Measurements from ENCODE around the gene NOVA1.

Gene NOVA1

DNA sequence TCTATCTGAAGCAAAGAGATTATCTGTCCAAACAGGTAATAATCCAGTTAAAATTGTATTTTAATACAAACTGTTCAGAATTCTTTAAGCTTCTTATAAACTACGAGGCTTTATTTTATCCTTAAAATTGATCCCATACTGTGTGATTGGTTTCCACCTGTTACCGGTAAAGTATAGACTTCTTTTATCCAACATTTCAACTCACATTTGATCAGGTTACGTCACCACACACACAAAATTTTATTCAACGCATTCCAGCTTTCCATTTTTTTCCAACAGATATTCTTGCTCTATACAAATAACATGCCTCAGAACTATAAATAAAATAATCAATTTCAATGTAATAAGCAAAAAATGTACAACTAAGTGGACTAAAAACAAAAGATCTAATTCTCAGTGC lies 4.5 kb downstream of the NOVA1 start:
- DNase-seq (ENCODE audit: low read depth), result no peak

DNA sequence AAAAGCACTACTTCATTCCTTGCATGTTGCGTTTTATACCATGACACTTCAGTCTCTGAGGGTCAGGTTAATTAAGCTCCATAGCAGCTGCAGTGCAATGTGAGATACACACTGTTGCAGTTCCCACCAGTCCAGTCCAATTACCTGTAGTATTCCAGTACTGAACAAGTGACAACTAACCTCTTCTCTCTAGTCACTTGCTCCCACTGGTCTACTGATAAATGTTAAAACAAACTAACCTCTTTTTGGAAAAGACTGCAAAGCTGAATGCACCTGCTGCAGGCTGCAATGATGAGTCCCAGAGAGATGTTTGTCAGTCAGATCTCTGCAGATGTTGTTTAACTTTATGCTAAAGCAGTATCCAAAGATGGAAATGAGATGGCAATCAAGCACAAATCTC lies 7.9 kb downstream of the NOVA1 start:
- DNase-seq (ENCODE audit: low read depth), result no peak

DNA sequence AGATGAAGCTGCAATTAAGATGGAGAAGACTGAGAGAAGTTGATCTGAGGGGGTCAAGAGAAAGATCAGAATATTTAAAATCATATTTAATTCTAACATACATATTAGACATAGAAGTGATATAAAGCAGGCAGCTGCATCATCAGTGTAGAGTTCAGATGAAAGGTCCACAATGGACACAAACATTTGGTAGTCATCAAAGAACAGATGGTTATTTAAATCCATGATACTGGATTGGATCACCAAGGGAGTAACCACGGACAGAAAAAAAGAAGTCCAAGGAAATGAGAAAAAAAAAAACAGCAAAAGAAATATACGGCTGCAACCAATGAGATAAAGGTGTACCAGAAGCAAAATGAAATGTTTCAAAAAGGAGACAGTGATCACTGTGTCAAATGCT lies 20.1 kb downstream of the NOVA1 start:
- DNase-seq (ENCODE audit: low read depth), result no peak

DNA sequence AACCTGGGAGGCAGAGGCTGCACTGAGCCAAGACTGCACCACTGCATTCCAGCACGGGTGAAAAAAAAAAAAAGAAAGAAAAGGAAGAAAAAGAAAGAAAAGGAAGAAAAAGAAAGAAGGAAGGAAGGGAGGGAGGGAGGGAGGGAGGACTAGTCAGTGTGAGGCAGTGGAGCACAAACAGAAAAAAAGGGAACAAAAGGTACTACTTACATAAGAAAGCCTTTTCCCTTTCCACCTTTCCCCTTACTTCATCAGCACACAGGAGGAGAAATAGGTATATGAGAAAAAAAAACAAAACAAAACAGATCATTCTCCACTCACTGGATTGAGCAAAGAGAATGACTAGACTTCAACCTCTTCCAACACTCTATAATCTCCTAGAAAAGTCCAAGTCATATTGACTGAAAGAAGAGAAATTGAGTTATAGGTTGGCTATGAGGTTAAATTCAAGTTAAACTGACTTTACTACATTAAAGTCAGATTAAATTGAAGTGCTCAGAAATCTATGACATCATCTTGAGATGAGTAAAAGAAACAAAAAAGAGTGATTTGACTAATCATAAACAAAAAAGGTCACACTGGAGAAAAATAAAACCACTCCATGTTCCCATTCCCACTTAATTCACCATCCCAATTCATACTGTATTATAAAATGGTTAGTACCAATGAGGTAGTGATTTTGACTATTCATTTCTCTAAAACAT lies 43.6 kb downstream of the NOVA1 start:
- DNase-seq (ENCODE audit: low read depth), result no peak

DNA sequence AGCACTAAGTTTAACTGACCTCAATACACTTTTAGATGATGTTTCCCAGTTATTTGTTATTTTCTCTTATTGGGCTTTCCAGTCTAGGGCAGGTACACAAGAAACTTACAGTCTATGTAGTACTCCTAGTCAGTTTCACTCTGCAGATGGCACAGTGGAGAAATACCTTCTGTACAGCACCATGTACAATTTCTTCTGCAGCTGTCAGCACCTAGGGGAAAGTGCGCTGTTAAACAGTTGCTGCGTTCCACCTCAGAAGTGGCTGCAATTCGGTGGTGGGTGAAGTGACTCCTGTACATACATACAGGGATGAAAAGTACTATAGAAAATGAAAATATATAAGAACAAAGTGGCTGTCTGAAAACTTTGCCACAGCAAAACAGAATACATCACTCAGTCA lies 48.3 kb downstream of the NOVA1 start:
- DNase-seq (ENCODE audit: low read depth), result no peak

DNA sequence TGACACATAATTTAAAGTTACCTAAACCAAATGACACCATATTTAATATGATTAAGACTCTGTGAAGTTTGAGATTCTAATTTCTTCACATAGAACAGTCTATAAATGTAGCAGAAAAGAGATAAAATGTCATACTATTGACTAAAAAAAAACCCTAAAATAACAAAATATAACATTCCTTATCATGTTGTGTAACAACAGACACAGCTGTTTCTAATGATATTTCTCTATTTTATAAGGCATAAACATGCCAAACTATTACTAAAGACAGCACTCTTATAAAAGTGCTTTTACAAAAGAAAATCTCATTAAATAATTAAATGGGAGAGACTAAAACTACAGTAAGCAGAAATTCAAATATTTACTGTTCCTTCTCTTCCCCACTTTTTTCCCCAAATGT lies 49.4 kb downstream of the NOVA1 start:
- DNase-seq (ENCODE audit: low read depth), result no peak

DNA sequence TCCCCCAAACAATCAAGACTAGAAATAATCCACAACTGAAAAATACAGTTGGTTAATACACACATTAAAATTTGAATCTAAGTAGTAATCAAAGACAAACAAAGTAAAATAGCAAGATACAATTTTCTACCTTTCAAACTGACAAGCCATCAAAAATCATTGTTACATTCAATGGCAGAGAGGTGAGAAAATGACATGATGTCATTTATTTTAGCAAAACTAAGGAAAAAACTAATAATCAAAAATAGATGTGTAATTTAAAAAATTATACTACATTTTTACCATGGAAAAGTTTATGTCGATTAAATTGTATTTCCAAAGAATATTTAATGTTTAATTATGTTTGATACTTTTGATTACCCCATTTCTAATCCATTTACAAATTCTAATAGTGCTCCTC lies 59.7 kb downstream of the NOVA1 start:
- DNase-seq (ENCODE audit: low read depth), result no peak

DNA sequence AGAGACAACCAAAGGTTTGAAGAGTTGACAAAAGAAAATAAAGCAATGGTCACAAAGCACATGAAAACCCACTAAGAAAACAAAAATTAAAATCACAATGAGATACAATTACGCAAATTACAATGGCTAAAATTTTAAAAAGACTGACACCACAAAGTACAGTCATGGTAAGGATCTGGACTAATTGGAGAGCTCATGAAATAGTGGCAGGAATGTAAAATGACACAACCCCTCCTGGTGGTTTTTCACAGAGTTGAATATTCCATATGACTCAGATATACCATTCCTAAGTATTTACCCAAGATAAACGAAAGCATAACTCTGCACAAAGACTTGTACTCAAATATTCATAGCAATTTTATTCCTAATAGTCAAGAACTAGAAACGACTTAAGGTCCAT lies 65.9 kb downstream of the NOVA1 start:
- DNase-seq (ENCODE audit: low read depth), result no peak

DNA sequence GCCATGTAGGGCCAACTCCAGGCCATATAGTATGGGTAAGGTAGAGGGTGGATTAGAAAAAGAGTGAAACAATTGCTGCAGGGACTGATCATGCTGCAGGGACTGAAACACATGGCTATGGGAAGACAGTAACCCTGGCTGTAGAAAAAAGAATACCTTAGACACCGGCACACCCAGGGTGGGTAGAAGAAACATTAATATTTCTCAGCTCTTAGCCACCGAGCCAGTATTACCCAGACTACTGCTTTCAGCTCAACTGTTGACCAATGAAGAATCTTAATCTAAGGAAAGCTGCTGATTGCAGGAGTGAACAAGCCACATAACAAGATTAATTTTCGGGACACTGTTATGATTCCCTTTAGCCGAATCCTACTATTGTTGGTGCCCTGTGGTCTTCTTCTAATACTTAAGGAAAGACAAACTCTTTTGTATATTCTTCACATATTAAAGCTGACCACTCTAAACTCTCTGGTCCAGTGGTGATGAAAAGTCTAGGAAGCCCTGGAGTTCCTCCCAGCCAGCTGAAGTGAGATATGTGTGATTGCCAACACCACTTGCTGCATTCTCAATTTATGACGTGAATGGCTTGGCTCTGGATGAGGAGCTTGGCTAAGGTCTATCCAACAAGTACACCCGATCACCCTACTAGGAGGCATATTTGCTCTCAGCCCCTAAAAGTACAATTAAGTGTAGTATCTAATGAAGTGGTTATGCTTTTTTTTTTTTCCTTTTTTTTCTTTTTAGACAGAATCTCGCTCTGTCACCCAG lies 69.2 kb downstream of the NOVA1 start:
- DNase-seq (ENCODE audit: low read depth), result no peak

DNA sequence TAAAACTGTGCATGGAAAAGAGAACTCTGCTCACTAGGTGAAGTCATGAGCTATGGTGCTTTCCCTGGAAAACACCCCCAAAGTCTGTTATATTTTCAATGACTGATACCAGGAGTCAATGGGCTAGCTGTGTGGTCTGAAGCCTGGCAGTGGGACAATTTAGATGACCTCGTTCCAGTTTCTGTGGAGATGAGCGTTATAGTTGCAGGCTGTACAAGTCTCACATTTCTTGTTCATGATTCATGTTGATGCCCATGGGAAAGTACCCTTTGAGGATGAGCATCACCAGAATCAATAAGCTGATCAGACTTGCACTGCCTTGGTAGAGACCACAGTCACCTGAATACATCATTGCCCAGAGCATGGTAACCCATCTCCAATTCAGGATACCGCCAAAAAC lies 70.7 kb downstream of the NOVA1 start:
- no peak for DNase-seq (ENCODE audit: low read depth)

DNA sequence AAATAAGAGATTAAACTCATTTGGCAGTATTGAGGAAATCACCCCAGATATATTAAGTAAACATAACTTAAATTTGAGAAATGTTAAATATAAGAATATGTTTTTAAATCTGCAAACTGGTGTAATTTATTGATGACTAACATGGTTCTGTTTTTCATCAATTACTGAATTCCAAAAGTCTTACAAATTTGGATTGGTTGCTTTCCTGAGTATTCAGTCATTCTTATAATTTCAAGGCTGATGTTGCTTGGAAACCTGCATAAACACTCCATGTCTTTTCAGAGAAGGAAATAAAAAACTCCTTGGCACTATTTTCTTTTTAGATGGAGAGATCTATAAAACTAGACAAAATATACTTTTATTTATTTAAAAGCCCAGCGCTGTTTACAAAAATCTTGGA lies 71.7 kb downstream of the NOVA1 start:
- no peak for DNase-seq (ENCODE audit: low read depth)

DNA sequence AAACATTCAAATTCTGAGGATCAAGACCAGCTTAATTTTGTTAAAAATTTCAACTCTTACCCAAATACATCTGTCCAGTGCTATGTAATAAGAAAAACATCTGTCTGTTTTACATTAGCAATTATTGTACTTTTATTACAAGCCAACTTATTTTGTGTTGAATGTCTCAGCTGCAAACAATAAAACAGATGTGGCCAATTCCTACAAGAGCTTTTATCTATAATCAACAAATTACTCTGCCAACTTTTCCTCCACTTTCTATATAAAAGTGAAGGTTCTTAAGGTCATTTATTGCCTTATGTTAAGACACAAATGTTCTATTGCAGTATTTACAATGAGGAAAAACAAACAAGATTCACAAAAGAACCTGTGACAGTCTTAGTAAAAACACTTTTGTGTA lies 72.7 kb downstream of the NOVA1 start:
- DNase-seq (ENCODE audit: low read depth), result no peak

DNA sequence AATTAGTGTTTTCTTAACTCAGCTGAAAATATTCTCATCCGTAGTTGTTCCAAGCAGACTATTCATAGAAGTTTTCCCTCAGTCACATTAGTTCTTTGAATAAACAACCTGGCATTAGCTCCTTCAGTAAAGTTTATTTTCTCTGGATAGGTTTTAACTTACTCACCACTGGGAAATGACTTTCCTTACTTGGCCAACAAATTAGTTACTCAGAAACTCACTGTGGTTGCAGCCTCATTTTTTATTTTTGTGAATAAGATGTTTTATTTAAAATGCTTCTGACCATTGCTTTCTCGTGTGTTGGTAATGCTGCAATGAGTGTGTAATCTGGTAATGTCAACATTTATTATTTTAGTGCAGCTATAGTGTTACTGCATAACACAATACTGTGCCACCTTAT lies 74.9 kb downstream of the NOVA1 start:
- no peak for DNase-seq (ENCODE audit: low read depth)

DNA sequence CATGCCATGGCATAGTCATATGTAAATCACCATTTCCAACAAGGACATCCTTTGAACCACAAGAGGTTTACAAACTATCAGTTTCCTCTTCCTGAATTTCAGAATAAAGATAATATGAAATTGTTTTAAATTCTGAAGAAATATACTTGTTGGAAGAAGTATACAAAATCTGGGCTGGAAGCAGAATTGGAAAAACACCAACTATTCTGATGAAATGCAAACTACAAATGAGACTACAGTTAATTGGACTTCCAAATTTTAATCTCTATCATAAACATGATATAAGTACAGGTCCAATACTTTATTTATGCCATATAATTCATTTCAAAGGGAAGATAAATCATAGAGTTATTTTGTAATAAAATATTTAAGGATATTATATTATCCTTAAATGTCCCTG lies 80.1 kb downstream of the NOVA1 start:
- DNase-seq (ENCODE audit: low read depth), result no peak

DNA sequence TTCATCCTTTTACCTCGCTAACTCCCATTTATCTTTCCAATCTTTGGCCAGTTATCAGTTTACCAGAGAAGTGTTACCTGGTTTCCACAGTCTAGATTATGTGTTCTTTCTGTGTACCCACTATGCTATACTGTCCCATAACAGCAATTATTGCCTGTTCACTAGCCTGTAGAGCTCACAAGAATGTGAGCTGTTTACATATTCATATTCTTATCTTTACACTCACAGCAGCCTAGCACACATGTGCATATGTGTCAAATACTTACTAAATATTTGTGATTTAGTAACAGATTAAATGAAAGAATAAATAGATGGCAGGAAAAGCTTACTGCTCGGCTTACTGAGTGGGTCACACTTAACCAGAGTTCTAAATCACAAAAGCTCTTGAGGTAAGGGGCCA lies 97.8 kb downstream of the NOVA1 start:
- no peak for DNase-seq (ENCODE audit: low read depth)

DNA sequence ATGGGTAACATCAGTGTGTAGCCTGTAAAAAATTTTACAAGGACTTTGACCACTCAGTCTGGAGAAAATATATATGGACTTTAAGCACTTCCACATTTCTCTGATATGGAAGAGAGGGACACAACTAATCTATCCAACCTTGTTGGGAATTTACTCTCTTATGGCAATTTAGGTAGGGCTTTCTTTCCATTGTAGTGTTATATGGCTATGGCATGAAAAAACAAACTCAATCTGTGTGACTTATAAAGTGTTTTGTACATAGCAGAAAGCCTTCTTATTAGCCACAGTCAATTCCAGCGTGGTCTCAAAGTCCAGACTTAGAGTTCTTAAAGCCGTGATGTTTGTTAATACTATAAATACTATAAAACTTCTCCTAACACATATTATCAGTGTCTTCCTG lies 98.3 kb downstream of the NOVA1 start:
- DNase-seq (ENCODE audit: low read depth), result no peak

DNA sequence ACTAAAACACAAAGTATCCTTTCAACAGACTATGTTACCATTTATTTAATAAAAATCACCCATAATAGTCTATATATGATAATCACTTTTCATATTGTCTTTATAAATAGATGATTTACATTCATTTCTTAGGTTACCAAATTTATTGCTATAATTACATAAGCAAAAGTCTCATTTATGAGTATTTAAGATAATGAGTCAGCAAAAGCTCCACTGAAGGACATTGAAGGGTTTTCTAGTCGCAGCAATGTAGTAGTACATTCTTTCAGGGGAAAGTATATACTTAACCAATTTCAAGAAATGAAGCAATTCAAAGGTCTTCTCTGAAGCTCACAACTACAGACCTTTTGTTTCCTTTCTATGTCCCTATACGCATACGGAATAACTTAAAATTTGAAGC lies 110.9 kb downstream of the NOVA1 start:
- no peak for DNase-seq (ENCODE audit: low read depth)

DNA sequence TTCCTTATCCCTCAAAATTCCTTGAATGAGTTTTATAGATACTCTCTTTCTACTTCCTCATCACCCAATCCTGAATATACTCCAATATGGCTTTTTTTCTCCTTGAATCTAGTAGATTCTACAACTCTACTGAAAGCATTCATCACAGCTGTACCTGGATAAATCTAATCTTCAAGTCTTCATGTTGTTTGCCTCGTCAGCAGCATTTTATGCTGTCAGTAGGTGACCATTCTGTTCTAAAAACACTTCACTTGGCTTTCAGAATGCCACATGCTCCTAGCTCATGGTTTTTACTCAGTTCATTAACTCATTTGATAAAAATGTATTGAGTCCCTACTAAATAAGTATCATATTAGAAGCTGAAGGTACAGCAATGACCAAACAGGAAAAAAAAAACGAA lies 113.3 kb downstream of the NOVA1 start:
- no peak for DNase-seq (ENCODE audit: low read depth)

DNA sequence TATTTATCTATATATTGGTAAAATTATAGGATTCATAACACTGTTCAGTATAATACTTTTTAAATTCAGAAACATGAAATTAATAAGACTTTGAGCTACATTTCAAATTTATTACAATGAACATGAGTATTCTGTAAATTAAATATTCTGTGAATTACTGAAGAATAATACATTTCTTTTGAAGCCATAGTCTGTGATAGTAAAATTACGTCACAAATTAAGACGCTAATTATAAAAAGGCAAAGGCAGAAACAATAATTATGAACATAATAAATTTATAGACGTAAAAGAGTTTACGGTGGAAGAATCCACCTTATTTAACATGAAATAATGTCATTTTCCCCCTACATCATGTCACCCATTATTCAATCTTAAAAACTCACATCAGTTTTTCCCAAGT lies 118.9 kb downstream of the NOVA1 start:
- no peak for DNase-seq (ENCODE audit: low read depth)

DNA sequence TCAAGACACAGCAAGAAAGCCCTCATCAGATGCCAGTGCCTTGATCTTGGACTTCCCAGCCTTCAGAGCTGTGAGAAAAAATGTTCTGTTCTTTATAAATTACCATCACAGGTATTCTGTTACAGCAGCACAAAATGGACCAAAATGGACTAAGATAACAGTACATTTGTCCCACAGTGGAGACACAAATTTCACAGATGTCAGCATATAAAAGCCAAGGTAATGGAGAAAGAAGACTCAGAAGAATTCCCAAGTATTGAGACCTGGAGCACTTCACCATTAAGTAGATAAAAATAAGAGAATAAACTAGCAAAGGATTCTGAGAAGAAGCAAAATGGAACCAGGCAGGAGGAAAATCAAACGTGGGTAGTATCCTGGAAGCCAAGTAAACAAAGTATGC lies 131.0 kb downstream of the NOVA1 start:
- DNase-seq (ENCODE audit: low read depth), result no peak

DNA sequence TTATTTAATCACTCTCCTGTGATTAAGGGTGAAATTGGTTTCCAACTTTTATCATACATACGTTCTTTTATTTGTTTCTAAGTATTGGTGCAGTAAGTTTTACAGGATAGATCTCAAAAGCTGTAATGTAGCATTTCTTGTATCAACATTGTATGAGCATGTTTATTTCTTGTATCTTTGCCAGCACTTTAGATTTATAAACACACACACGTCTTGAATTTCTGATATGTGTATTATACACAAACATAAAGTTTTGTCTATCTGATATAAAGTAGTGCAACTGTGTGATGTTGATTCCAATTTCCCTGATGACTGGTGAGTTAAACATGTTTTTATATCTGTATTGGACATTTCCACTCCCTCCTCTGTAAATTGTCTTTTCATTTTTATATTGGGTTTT lies 134.7 kb downstream of the NOVA1 start:
- no peak for DNase-seq (ENCODE audit: low read depth)

DNA sequence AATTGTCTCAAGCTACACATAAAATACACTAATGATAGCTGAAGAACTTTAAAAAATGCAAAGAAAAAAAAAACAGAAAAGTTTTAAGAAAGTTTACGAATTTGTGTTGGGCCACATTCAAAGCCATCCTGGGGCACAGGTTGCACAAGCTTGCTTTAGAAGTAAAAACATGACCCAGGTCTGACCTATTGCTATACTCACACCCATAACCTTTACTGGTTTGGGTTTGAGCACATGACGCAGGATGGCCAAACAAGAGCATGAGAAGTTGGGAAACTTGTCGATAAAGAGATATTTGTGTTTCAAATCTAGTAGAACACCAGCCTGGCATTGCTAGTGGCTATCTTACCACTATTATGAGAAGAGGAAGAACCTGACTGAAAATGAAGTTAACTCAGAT lies 143.7 kb downstream of the NOVA1 start:
- DNase-seq (ENCODE audit: low read depth), result no peak

DNA sequence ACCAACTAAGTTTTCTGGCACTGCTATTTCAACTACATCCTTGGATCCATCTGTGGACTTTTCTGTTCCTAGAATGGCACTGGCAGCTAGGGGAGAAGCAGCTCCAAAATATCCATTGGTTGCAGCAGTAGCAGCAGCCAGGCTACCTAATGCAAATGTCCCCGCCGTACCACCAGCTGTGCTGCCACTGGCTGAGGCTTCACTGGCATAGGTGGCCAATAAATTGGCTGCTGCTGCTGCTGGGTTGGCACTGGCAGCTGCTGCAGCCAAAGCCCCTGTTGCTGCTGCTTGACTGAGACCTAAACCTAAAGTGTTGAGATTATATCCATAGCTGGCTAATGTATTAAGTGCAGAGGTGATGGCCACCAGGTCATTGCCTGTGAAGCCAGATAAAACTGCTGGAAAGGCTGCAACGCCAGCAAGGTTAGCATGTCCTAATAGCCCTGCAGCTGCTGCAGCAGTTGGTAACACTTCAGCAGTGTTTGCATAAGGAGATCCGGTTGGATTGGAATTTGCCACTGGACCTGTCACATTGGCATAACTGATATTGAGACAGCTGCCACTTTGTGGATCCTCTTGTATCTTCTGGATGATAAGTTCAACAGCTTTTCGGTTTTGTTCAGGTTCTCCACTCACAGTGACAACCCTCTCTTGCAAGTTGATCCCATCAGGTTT lies 149.5 kb downstream of the NOVA1 start:
- DNase-seq (ENCODE audit: low read depth), result no peak

DNA sequence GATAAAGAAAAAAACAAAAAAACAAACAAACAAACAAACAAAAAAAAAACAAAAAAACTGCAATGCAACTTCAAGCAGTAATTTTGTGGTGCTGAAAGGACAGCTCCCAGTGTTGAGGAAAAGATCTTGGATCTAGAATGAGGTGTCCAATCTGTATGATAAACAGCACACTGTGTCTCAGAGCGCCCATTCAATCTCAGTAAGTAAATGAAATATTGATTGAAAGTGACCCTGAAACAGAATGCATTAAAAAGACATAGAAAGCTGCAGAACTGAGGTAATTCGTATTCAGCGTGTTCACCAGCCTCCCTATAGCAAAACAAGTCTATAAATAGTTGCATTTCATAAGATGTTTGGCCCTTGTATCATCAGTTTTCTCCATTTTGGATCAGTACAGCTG lies 153.0 kb downstream of the NOVA1 start:
- DNase-seq (ENCODE audit: low read depth), result no peak
